SJCRH30 (cell line): ENCODE results near the gene FLNB. TPM values are rescaled to one million over a fixed set of nuclear protein-coding genes. Genes with fewer than 3 reads are reported as not detected.

Experiments used
- DNase-seq, 2 experiments: peaks; one replicate each; pipeline ENCODE4 v3.0.0-alpha.2; 2015 to 2020
- H3K27ac ChIP-seq: fragments of 250-450 bp; sonication (Bioruptor Pico); 2 replicates; pipeline ENCODE4 v1.5.1; 2020; ENCODE audit warnings: mild to moderate bottlenecking, moderate library complexity
- H3K27me3 ChIP-seq: fragments of 250-450 bp; sonication (Bioruptor Pico); 2 replicates; pipeline ENCODE4 v1.5.1; 2020; ENCODE audit warnings: mild to moderate bottlenecking, moderate library complexity
- H3K36me3 ChIP-seq: fragments of 250-450 bp; sonication (Bioruptor Pico); 2 replicates; pipeline ENCODE4 v1.5.1; 2020; ENCODE audit warnings: mild to moderate bottlenecking, moderate library complexity
- H3K4me1 ChIP-seq: fragments of 250-450 bp; sonication (Bioruptor Pico); 2 replicates; pipeline ENCODE4 v1.5.1; 2020; ENCODE audit warnings: mild to moderate bottlenecking, moderate library complexity
- H3K4me3 ChIP-seq: fragments of 250-450 bp; sonication (Bioruptor Pico); 2 replicates; pipeline ENCODE4 v1.5.1; 2020; ENCODE audit warnings: mild to moderate bottlenecking, moderate library complexity
- H3K9me3 ChIP-seq: fragments of 250-450 bp; sonication (Bioruptor Pico); replicated peaks from 2 replicates; pipeline ENCODE4 v1.5.1; 2020; ENCODE audit warnings: mild to moderate bottlenecking, moderate library complexity
- total RNA-seq: library from RNA; depleted of rRNA; stranded (reverse); fragments of >200 nt; shearing (Covaris generic); gene quantifications from 2 replicates; pipeline ENCODE4 v1.2.3, GENCODE V29; 2014

Gene FLNB
- total RNA-seq, 1 experiment from 2014 or later = 22.5 TPM

DNA sequence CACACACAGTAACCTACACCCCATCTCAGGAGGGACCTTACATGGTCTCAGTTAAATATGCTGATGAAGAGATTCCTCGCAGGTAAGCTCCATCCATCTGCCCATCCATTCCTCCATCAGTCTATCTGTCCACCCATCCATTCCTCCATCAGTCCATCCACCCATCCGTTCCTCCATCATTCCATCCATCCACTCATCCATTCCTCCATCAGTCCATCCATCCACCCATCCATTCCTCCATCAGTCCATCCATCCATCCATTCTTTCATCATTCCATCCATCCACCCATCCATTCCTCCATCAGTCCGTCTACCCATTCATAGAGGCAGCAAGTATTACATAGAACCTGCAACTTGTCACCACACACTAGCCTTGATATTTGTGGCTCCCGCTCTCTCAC is 124.6 kb downstream of the FLNB start:
- H3K27me3 ChIP-seq = no peaks in the 10 kb centered on the region
- no peaks in the 10 kb centered on the region for H3K36me3 ChIP-seq
- DNase-seq = no peak
- H3K4me3 ChIP-seq = no peak overlapping the region
- H3K4me1 ChIP-seq = no peaks in the 10 kb centered on the region
- H3K27ac ChIP-seq = no peak overlapping the region
- H3K9me3 ChIP-seq = no peaks in the 10 kb centered on the region

DNA sequence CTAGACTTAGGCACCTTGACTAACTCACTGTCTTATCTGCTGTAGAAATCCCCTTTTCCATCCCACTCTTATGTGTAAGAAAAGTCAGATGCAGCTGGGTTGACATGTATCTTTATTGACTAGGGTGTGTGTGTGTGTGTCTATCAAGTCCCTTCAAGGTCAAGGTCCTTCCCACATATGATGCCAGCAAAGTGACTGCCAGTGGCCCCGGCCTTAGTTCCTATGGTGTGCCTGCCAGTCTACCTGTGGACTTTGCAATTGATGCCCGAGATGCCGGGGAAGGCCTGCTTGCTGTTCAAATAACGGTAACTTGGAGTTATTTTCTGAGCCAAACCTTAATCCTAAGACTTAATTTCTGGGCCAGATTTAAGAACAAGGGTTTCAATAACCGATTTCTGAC is 126.2 kb downstream of the FLNB start:
- Histone ChIP-seq H3K4me3 (no peak overlapping the region), H3K9me3 (no peaks in the 10 kb centered on the region), H3K36me3 (no peaks in the 10 kb centered on the region), H3K27ac (no peak overlapping the region), H3K4me1 (no peaks in the 10 kb centered on the region), H3K27me3 (no peaks in the 10 kb centered on the region)
- DNase-seq = no peak

DNA sequence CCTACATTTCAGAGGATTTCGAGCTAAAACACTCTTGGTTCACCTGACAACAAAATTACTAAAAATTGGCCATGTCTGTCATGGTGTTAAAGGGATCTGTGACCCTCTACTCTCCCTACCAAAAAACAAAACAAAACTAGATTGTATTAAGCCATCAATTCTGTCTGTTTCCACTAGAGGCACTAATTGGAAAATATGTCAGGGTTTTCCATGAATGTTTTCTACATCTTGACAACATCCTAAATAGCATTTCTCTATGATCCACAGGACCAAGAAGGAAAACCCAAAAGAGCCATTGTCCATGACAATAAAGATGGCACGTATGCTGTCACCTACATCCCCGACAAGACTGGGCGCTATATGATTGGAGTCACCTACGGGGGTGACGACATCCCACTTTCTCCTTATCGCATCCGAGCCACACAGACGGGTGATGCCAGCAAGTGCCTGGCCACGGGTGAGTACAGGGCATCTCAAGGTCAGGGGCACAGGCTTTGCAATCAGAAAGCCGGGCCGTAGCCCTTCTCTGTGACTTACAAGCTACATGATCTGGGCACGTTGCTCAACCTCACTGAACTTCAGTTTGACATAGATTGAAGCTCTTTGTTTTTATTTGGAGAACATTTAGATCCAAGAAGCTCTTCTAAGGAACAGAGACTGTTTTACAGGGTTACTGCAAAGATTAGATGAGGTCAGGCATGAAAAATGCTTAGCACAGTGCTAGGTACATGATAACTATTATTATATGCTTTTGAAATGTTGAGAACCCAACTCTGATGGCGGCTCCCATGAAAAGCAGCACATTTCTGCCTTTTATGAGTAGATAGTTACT is 127.7 kb downstream of the FLNB start:
- Histone ChIP-seq H3K4me3 (no peak overlapping the region), H3K9me3 (no peaks in the 10 kb centered on the region), H3K4me1 (no peaks in the 10 kb centered on the region), H3K27me3 (no peaks in the 10 kb centered on the region), H3K27ac (no peak overlapping the region), H3K36me3 (no peaks in the 10 kb centered on the region)
- DNase-seq = no peak

DNA sequence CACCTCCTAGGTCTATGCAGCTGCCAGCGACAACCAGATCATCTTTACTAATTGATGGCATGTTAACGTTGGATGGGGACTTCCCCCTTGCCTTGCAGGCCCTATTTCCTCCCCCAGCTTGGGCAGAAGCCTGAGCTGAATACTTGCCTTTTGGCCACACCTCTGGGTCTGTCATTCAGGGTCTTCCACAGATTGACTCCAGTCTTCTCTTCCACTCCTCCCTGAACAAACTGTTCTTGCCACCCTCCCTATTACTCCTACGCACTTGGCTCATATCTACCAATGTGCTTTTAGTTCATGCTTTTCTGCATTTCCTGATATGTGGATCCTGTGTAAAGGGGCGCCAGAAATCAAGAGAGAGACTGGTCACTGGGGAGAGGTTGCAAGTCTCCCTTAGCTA is 129.1 kb downstream of the FLNB start:
- Histone ChIP-seq H3K36me3 (no peaks in the 10 kb centered on the region), H3K27me3 (no peaks in the 10 kb centered on the region), H3K9me3 (no peaks in the 10 kb centered on the region), H3K27ac (no peak overlapping the region), H3K4me3 (no peak overlapping the region), H3K4me1 (no peaks in the 10 kb centered on the region)
- DNase-seq = no peak

DNA sequence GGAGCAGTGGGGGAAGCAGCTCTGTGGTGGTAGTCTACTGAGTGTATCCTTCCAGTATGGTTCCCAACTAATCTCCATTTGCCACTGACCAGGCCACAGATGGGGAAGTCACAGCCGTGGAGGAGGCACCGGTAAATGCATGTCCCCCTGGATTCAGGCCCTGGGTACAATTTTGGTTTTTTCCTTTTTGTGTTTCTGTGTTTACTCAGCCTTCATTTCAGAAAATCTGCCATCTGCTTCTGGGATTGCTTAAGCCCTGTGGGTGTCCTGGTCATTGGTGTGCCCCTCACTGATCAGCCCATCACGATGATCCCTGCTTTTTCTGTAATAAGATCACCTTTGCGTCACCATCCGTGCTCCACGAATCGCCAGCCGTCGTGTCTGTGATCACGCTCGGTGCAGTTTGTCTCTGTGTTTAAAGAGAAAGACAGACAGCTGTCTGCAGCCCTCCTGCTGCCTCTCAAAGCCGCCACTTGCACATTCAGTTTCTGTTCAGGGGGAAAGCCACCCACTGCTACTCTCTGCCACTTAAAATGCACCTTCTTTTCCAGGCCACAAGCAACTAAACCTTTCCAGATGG is 133.6 kb downstream of the FLNB start:
- Histone ChIP-seq H3K27me3 (no peaks in the 10 kb centered on the region), H3K4me1 (no peaks in the 10 kb centered on the region), H3K27ac (no peak overlapping the region), H3K36me3 (no peaks in the 10 kb centered on the region), H3K9me3 (no peaks in the 10 kb centered on the region), H3K4me3 (no peak overlapping the region)
- DNase-seq = no peak

DNA sequence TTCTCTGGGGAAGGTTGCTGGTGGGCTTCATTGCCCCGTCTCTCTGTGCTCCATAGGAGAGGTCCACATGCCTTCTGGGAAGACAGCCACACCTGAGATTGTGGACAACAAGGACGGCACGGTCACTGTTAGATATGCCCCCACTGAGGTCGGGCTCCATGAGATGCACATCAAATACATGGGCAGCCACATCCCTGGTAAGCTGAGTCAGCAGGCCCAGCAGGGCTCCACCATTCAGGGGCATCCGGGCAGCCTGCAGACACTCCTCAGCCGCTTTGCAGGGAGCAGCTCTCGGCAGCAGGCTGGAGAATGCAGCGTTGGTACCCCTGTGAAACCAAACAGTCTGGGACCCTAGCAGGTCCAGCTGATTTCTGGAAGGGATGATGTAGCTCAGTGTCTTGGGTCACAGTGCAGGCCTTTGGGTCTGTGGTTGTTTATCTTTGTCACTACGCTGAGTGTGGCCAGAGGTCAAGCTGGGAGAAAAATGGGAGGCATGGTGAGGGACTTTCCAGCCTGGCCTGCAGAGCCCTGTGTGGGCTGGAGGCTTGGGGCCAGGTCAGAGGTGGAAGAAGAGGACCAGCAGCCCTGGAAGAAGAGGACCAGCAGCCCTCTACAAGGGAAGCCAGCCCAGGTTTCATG is 135.3 kb downstream of the FLNB start:
- DNase-seq = no peak
- no peaks in the 10 kb centered on the region for H3K36me3 ChIP-seq
- H3K9me3 ChIP-seq = no peaks in the 10 kb centered on the region
- no peaks in the 10 kb centered on the region for H3K4me1 ChIP-seq
- no peaks in the 10 kb centered on the region for H3K27me3 ChIP-seq
- H3K4me3 ChIP-seq = no peak overlapping the region
- no peak overlapping the region for H3K27ac ChIP-seq

DNA sequence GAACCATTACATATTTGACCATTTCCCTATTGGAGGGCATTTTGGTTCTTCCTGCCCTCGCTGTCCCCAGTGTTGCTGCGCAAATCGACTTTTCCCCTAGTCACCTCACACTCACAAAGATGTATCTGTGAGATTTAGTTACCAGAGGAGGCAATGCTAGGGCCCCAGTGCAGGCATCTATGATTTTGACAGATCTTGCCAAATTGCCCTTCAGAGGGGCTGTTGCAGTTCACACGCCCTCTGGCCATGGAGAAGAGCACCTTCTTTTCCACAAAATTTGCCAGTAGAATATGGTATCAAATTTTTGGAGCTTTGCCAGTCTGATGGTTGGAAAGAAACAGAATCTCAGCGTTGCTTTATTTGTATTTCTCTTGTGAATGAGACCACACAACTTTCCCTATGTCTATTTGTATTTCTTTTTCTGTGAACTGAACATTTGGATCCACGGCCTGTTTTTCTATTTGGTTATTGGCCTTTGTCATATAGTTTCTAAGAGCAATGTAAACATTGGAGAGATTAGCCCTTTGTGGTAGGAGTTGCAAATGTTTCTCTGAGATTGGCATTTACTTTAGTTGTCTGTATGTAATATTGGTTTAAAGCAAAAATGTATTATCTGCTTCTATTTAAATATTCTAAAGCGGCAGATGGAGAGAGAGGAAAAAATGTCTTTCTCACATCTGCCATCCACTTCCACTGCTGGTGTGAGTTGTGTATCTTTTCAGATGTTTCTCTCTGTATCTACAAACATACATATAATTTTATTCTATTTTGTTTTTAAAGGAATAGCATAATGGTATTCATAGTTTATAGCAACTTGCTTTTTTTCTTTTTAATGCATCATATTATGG is 136.5 kb downstream of the FLNB start:
- DNase-seq = peak in 1 of 2 experiments; percentile 31
- Histone ChIP-seq H3K27me3 (no peaks in the 10 kb centered on the region), H3K27ac (no peak overlapping the region), H3K4me3 (no peak overlapping the region), H3K4me1 (no peaks in the 10 kb centered on the region), H3K9me3 (no peaks in the 10 kb centered on the region), H3K36me3 (no peaks in the 10 kb centered on the region)

DNA sequence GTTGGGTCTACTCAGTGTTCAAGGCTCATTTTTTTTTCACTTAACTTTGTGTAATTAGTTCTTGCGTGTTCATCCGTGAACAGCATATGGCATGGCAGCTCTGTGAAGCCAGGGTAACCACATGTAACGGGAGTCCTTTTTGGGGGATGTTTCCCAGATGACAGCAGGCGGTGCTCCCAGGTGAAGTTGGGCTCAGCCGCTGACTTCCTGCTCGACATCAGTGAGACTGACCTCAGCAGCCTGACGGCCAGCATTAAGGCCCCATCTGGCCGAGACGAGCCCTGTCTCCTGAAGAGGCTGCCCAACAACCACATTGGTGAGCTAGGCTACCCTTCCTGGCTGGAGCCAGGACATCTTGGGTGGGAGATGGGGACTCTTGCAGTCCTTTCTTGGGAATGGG is 139.8 kb downstream of the FLNB start:
- Histone ChIP-seq H3K4me3 (no peak overlapping the region), H3K27me3 (no peaks in the 10 kb centered on the region), H3K36me3 (no peaks in the 10 kb centered on the region), H3K4me1 (no peaks in the 10 kb centered on the region), H3K27ac (no peak overlapping the region), H3K9me3 (no peaks in the 10 kb centered on the region)
- DNase-seq = no peak

DNA sequence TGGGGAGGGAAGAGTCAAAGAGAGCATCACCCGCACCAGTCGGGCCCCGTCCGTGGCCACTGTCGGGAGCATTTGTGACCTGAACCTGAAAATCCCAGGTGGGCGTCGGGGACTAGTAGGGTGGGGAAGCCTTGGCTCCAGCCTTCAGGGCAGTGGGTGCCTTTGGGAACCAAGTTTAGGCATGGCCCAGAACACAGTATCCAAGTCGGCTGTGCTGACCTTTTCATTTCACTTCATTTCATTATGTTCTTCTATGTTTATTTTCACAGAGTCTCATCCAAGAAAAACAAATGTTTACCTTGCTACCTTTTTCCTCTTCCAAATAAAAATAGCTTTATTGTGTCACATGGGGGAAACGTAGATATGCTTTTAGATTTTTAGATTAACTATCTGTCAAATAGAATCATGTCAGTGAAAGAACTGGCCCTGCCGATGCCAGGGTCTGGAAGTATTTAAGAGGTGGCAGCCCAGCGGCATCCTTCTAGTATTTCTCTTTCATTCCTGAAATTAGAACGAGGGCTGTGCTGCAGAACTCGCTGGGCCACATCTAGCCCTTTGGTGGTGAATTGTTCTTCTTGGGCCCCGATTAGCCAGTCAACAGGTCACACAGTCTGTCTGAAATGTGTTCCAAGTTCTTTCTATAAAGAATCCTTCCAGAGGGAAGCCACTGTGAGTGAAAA is 142.0 kb downstream of the FLNB start:
- no peak for DNase-seq
- Histone ChIP-seq H3K4me1 (no peaks in the 10 kb centered on the region), H3K4me3 (no peak overlapping the region), H3K36me3 (no peaks in the 10 kb centered on the region), H3K27me3 (no peaks in the 10 kb centered on the region), H3K9me3 (no peaks in the 10 kb centered on the region), H3K27ac (no peak overlapping the region)

DNA sequence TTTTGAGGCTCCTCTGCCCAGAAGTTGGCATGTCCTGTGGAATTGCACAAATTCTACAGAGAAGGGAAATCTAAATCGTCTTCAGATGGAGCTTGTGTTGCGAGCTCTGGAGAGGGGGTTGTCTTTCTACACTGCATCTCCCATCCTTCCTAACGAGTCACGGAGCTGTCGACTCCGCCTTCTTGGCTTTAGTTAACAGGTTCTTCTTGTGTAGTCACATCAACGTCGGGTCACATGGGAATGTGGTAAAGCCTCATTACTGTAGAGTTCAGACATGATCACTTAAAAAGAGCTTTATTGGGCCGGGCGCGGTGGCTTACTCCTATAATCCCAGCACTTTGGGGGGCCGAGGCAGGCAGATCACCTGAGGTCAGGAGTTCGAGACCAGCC is 142.6 kb downstream of the FLNB start:
- Histone ChIP-seq H3K36me3 (no peaks in the 10 kb centered on the region), H3K27ac (no peak overlapping the region), H3K4me3 (no peak overlapping the region), H3K4me1 (no peaks in the 10 kb centered on the region), H3K9me3 (no peaks in the 10 kb centered on the region), H3K27me3 (no peaks in the 10 kb centered on the region)
- DNase-seq = no peak

DNA sequence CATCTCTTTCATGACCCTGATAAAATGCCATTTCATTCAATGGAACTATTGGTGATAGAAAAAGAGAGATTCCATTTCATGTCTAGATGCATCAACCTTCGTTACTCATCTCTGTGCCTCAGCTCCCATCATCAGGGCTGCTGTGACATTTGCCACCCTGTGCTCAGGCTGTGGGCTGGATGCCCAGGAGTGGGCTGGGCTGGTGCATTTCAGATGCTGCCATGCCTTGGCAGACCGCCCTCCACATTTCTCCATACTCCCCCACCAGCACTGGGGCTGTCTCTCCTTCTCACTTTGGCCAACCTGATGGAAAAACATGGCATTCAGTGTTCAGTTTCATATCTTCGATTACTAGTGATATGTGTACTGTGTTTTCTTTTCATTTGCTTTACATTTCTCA is 143.4 kb downstream of the FLNB start:
- Histone ChIP-seq H3K4me3 (no peak overlapping the region), H3K27me3 (no peaks in the 10 kb centered on the region), H3K9me3 (no peaks in the 10 kb centered on the region), H3K27ac (no peak overlapping the region), H3K36me3 (no peaks in the 10 kb centered on the region), H3K4me1 (no peaks in the 10 kb centered on the region)
- no peak for DNase-seq

DNA sequence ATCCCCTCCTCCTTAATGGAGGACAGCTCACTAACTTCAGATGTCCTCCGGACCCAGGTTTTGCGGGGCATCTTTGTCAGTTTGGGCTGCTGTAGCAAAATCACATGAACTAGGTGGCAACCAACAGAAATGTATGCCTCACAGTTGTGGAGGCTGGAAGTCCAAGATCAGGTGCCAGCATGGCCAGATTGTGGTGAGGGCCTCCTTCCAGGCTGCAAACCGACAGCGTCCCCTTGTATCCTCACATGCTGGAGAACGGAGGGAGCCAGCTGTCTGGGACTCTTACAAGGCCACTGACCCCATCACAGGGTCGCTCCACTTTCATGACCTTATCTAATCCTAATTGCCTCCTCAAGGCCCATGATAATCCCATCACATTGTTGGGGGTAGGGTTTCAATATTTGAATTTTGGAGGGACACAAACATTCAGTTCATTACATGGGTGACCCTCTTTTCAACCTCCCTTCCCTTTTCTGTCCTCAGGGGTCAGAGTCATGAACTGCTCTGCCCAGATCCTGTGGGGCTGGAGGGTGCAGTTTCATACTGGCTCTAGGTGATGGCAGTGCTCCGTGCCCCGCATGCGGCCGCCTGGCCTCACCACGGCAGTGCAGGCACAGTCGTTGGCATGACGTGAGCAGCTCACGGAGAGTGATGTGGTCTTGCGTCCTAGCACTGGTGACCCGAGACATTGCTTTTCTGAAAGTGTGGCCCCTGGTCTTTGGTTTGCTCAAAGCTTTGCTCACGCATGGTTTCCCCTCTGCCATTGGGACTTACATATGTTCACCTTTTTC is 144.2 kb downstream of the FLNB start:
- H3K4me3 ChIP-seq = no peak overlapping the region
- no peak overlapping the region for H3K27ac ChIP-seq
- no peaks in the 10 kb centered on the region for H3K36me3 ChIP-seq
- DNase-seq = no peak
- no peaks in the 10 kb centered on the region for H3K4me1 ChIP-seq
- no peaks in the 10 kb centered on the region for H3K9me3 ChIP-seq
- H3K27me3 ChIP-seq = no peaks in the 10 kb centered on the region

DNA sequence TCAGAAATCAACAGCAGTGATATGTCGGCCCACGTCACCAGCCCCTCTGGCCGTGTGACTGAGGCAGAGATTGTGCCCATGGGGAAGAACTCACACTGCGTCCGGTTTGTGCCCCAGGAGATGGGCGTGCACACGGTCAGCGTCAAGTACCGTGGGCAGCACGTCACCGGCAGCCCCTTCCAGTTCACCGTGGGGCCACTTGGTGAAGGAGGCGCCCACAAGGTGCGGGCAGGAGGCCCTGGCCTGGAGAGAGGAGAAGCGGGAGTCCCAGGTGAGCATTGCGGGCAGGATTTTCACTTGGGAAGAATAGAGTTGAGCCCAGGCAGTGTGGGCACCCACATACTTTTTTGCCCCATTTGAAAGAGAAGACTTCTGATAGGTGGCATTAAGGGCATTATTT is 145.1 kb downstream of the FLNB start:
- no peak overlapping the region for H3K4me3 ChIP-seq
- no peaks in the 10 kb centered on the region for H3K27me3 ChIP-seq
- no peak overlapping the region for H3K27ac ChIP-seq
- no peaks in the 10 kb centered on the region for H3K9me3 ChIP-seq
- H3K36me3 ChIP-seq = no peaks in the 10 kb centered on the region
- DNase-seq = no peak
- H3K4me1 ChIP-seq = no peaks in the 10 kb centered on the region
